ENCODE data around the gene EEIG1. TPM values are rescaled to one million over a fixed set of nuclear protein-coding genes. Genes with fewer than 3 reads are reported as not detected.
A peak's percentile ranks its signal among the peaks of the same experiment; 100 is the strongest.

The EEIG1 gene
- total RNA-seq, 1 donor from 2014 or later = 44.7 TPM

GRCh38 chr9:127980060-127980705 is 606 bp downstream of the EEIG1 start:
- TF ChIP-seq CTCF (IDR thresholded peaks at IDR 0.05) = no peak
- peaks cover 51% of the 10 kb centered on the region for H3K4me1 ChIP-seq
- no peaks in the 10 kb centered on the region for H3K36me3 ChIP-seq
- intact Hi-C loops (cut with DNase I) = no loop called here
- DNase-seq = peak; percentile 84
- H3K27ac ChIP-seq = peak overlapping the region; percentile 81
- ATAC-seq = peak; percentile 57
- peak overlapping the region; percentile 81 for H3K4me3 ChIP-seq
- no peaks in the 10 kb centered on the region for H3K27me3 ChIP-seq
- no peaks in the 10 kb centered on the region for H3K9me3 ChIP-seq

- TF ChIP-seq CTCF (IDR thresholded peaks at IDR 0.05) = no peak
- Histone ChIP-seq H3K27me3 (no peaks in the 10 kb centered on the region), H3K27ac (peak overlapping the region; percentile 81), H3K9me3 (no peaks in the 10 kb centered on the region), H3K4me1 (peaks cover 58% of the 10 kb centered on the region), H3K4me3 (peak overlapping the region; percentile 81), H3K36me3 (no peaks in the 10 kb centered on the region)
- ATAC-seq (peak; percentile 1), DNase-seq (peak; percentile 80)
- intact Hi-C loops (cut with DNase I) = no loop called here
Measured at GRCh38 chr9:127979333-127980059, 1.3 kb downstream of the EEIG1 start.

GRCh38 chr9:127979015-127979332 is 1.8 kb downstream of the EEIG1 start:
- Histone ChIP-seq H3K27me3 (no peaks in the 10 kb centered on the region), H3K9me3 (no peaks in the 10 kb centered on the region), H3K4me1 (peaks cover 63% of the 10 kb centered on the region), H3K27ac (peak overlapping the region; percentile 81), H3K4me3 (peak overlapping the region; percentile 81), H3K36me3 (no peaks in the 10 kb centered on the region)
- ATAC-seq = no peak
- intact Hi-C loops (cut with DNase I) = no loop called here
- no peak for DNase-seq
- TF ChIP-seq CTCF (IDR thresholded peaks at IDR 0.05) = no peak

- Histone ChIP-seq H3K4me1 (peaks cover 72% of the 10 kb centered on the region), H3K4me3 (peak overlapping the region; percentile 81), H3K36me3 (no peaks in the 10 kb centered on the region), H3K27ac (peak overlapping the region; percentile 81), H3K27me3 (no peaks in the 10 kb centered on the region), H3K9me3 (no peaks in the 10 kb centered on the region)
- intact Hi-C loops (cut with DNase I) = no loop called here
- TF ChIP-seq CTCF (IDR thresholded peaks at IDR 0.05) = peak; percentile 12
- ATAC-seq (peak; percentile 64), DNase-seq (peak; percentile 85)
Measured at GRCh38 chr9:127977884-127978647, 2.7 kb downstream of the EEIG1 start.

- ATAC-seq = no peak
- TF ChIP-seq CTCF (IDR thresholded peaks at IDR 0.05) = no peak
- Histone ChIP-seq H3K4me1 (peaks cover 78% of the 10 kb centered on the region), H3K9me3 (no peaks in the 10 kb centered on the region), H3K27ac (peak overlapping the region; percentile 81), H3K27me3 (no peaks in the 10 kb centered on the region), H3K4me3 (peak overlapping the region; percentile 81), H3K36me3 (no peaks in the 10 kb centered on the region)
- intact Hi-C loops (cut with DNase I) = no loop called here
- no peak for DNase-seq
Measured at GRCh38 chr9:127977009-127977883, 3.5 kb downstream of the EEIG1 start.
